ENCODE results near the gene SETD1B. TPM values are rescaled to one million over a fixed set of nuclear protein-coding genes. Genes with fewer than 3 reads are reported as not detected.

The SETD1B gene
- total and polyA plus RNA-seq, 2 donors (not counting 1 experiment from before 2014, with no cell fraction given), result 7.9 to 61.4 TPM

DNA sequence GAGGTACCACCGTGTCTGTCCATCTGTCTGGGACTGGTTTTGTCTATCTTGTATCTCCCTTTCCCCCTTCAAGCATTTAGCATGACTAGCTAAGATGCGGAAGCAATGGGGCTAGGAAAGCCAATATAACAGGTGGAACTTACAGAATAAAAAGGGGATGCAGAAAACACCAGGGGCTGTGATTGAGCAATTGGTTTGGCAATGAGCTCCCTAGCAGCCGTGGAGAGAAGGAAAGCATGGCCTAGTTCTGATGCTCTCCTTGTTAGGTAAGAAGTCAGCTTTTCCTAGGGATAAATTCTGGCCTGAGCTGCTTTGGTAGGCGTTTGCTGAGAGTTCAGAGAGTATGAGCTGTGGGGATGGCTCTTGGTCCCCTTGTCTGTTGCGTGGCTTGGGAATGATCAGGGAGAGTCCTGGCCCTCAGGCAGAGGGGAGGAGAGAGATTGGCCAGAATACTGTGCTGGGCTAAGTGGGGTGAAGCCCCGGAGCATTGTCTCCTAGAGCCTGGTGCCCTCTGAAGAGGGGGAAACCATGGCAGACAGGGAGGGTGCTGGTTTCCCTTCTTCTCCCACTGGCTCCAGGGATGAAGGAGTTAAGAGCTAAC, 7.1 kb downstream of the SETD1B start:
- no peak for ATAC-seq (ENCODE audit: low read depth)
- H3K4me1 Mint-ChIP-seq, result peaks cover 56% of the 10 kb centered on the region
- H3K27ac Mint-ChIP-seq, result peak overlapping the region; percentile 87
- peaks cover 93% of the 10 kb centered on the region for H3K79me2 ChIP-seq (ENCODE audit: control insufficient read depth, insufficient read depth, low read length)
- TF ChIP-seq EZH2 (IDR thresholded peaks at IDR 0.05; ENCODE audit: borderline replicate concordance, insufficient read depth, low read depth, low read length, poor library complexity, severe bottlenecking), result no peak
- TF ChIP-seq, protein P1, sequence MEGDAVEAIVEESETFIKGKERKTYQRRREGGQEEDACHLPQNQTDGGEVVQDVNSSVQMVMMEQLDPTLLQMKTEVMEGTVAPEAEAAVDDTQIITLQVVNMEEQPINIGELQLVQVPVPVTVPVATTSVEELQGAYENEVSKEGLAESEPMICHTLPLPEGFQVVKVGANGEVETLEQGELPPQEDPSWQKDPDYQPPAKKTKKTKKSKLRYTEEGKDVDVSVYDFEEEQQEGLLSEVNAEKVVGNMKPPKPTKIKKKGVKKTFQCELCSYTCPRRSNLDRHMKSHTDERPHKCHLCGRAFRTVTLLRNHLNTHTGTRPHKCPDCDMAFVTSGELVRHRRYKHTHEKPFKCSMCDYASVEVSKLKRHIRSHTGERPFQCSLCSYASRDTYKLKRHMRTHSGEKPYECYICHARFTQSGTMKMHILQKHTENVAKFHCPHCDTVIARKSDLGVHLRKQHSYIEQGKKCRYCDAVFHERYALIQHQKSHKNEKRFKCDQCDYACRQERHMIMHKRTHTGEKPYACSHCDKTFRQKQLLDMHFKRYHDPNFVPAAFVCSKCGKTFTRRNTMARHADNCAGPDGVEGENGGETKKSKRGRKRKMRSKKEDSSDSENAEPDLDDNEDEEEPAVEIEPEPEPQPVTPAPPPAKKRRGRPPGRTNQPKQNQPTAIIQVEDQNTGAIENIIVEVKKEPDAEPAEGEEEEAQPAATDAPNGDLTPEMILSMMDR (IDR thresholded peaks at IDR 0.05), result no peak
- H4K20me1 ChIP-seq (ENCODE audit: control insufficient read depth, insufficient read depth, low read length, poor library complexity, severe bottlenecking), result peaks cover 87% of the 10 kb centered on the region
- no peak overlapping the region for H2AFZ ChIP-seq (ENCODE audit: insufficient read depth, low read depth, low read length, poor library complexity, severe bottlenecking)
- WGBS (ENCODE audit: insufficient coverage), result 82% methylated on average over 5 of the region's 6 CpGs
- peaks cover 49 to 59% of the 10 kb centered on the region in 2 donors for H3K4me1 ChIP-seq (ENCODE audit: control insufficient read depth in 2 of 2, insufficient read depth in 2 of 2, low read length in 2 of 2)
- peaks cover 0 to 85% of the 10 kb centered on the region in 2 experiments for H3K36me3 ChIP-seq (replicated peaks in 1 of 2; ENCODE audit: control extremely low read depth in 1 of 2, control insufficient read depth in 1 of 2, extremely low read depth in 1 of 2, insufficient read depth in 2 of 2, low read length in 1 of 2)
- intact Hi-C loops (cut with micrococcal nuclease), result loop anchor here (1.0 to 5.0 kb wide), 2 partner anchors 8 to 34 kb away; no protein-coding TSS in a partner anchor
- peak overlapping the region; percentile 86 for H3K4me2 ChIP-seq (replicated peaks; ENCODE audit: low read depth, low read length, poor library complexity, severe bottlenecking)
- H3K27me3 ChIP-seq (replicated peaks in 1 of 4; ENCODE audit: control extremely low read depth in 1 of 4, control insufficient read depth in 3 of 4, insufficient read depth in 4 of 4, low read length in 3 of 4), result no peaks in the 10 kb centered on the region
- POLR2A ChIA-PET, result interaction anchor here (0.6 to 13.7 kb wide), 8 partner anchors 8 to 1420 kb away, joined by 3 to 267 read pairs (median 6); partner anchors contain the start of genes PSMD9, RHOF and TMEM120B
- peak; percentile 25 for DNase-seq
- H3K27me3 Mint-ChIP-seq, result no peaks in the 10 kb centered on the region
- H3K27ac ChIP-seq (ENCODE audit: low read length in 2 of 2), result peak overlapping the region; percentile 11 to 61
- peak overlapping the region; percentile 84 for H3K4me3 Mint-ChIP-seq
- H3K9me3 Mint-ChIP-seq (ENCODE audit: insufficient read depth), result no peaks in the 10 kb centered on the region
- no peaks in the 10 kb centered on the region for H3K9me3 ChIP-seq (ENCODE audit: control extremely low read depth in 1 of 3, control insufficient read depth in 2 of 3, insufficient read depth in 1 of 3, low read length in 2 of 3)
- H3K4me3 ChIP-seq (ENCODE audit: control extremely low read depth in 1 of 5, extremely low read depth in 1 of 5, insufficient read depth in 1 of 5, low read depth in 2 of 5, low read length in 4 of 5), result peak overlapping the region in 3 of 5 experiments; percentile 47 to 53 (median 49)
- CTCF ChIA-PET, result interaction anchor here (0.6 to 32.7 kb wide), 23 partner anchors 14 to 1127 kb away, joined by 3 to 1947 read pairs (median 3); partner anchors contain the start of genes PSMD9, RHOF, SETD1B and TMEM120B
- H3K9ac ChIP-seq (ENCODE audit: low read length), result peak overlapping the region; percentile 42
